Body of pancreas (tissue), 4 donors: ENCODE data around the gene PRKAR1A. TPM values are rescaled to one million over a fixed set of nuclear protein-coding genes. Genes with fewer than 3 reads are reported as not detected.

Experiments
- ATAC-seq: fragments of 150-250 bp; one replicate; pipeline ENCODE4 v1.9.1; 2016
- DNase-seq, 4 donors: peaks; one replicate each; pipeline ENCODE4 v3.0.0-alpha.2; 2019
- H3K27ac ChIP-seq, 4 donors: fragments of 200-600 bp; sonication (generic); 1 replicate in 3 of 4; 2 replicates in 1 of 4; pipeline versions ENCODE4 v1.5.1 to v1.6.1; 2016 to 2019; ENCODE audit warnings: mild to moderate bottlenecking in 1 of 4, mixed read lengths in 1 of 4, moderate library complexity in 1 of 4
- H3K27me3 ChIP-seq, 2 donors: fragments of 200-600 bp; sonication (generic); one replicate each; pipeline ENCODE4 v1.6.0; 2016; ENCODE audit warnings: mild to moderate bottlenecking in 1 of 2
- H3K36me3 ChIP-seq, 2 donors: fragments of 200-600 bp; sonication (generic); replicated peaks in 1 of 2; 2 replicates each; pipeline ENCODE4 v1.5.1; 2016; ENCODE audit warnings: low read depth in 2 of 2; ENCODE audit not compliant: insufficient read depth in 1 of 2
- H3K4me1 ChIP-seq: fragments of 200-600 bp; sonication (generic); one replicate; pipeline ENCODE4 v1.6.0; 2016
- H3K4me3 ChIP-seq, 2 donors: fragments of 200-600 bp; sonication (generic); 1 replicate in 1 of 2; 2 replicates in 1 of 2; pipeline ENCODE4 v1.5.1; 2016 to 2019
- H3K9me3 ChIP-seq, 3 donors: fragments of 200-600 bp; sonication (generic); 1 replicate in 2 of 3; 2 replicates in 1 of 3; pipeline ENCODE4 v1.5.1; 2016
- CTCF ChIP-seq, 7 experiments: fragments of 450-650 bp in 4 of 7; fragments of 200-600 bp in 3 of 7; sonication (generic) in 3 of 7; IDR thresholded peaks; one replicate each; pipeline ENCODE4 v1.5.1; 2016 to 2019; ENCODE audit warnings: antibody characterized with exemption in 7 of 7
- POLR2A ChIP-seq, 3 donors: fragments of 450-650 bp; IDR thresholded peaks; one replicate each; pipeline ENCODE4 v1.6.1; 2016; ENCODE audit warnings: antibody characterized with exemption in 3 of 3, mild to moderate bottlenecking in 2 of 3
- WGBS, 2 donors: methylation state at CpG; one replicate each; pipeline ENCODE4 v1.1.5; 2017; 5-methylcytosine and 5-hydroxymethylcytosine counted together
- intact Hi-C: fragments of 100-400 bp; cut with DNase I; formaldehyde crosslinking; loops from one replicate; pipeline ENCODE4 v1.15.1; 2023
- total RNA-seq, 2 donors: library from RNA; depleted of rRNA; stranded (reverse); fragments of >200 nt; gene quantifications; one replicate each; pipeline ENCODE4 v1.1.0, GENCODE V29; 2016

Gene PRKAR1A
- total RNA-seq, 2 donors from 2014 or later = 71.2 to 80.7 TPM

GRCh38 chr17:68559316-68559715 lies 47.1 kb downstream of the PRKAR1A start:
- ATAC-seq (no peak), DNase-seq (no peak)
- no peaks in the 10 kb centered on the region for H3K27me3 ChIP-seq
- no peaks in the 10 kb centered on the region for H3K9me3 ChIP-seq
- no peak overlapping the region for H3K4me3 ChIP-seq
- H3K36me3 ChIP-seq = no peaks in the 10 kb centered on the region
- no peak overlapping the region for H3K27ac ChIP-seq
- TF ChIP-seq CTCF (IDR thresholded peaks at IDR 0.05) (no peak), POLR2A (IDR thresholded peaks at IDR 0.05) (no peak)
- WGBS, 2 donors = 4 to 5% methylated on average over 1 of the region's 1 CpG
- intact Hi-C loops = no loop called here
- H3K4me1 ChIP-seq = no peaks in the 10 kb centered on the region

GRCh38 chr17:68560966-68561720 lies 48.9 kb downstream of the PRKAR1A start:
- ATAC-seq = no peak

GRCh38 chr17:68562736-68563135 lies 50.5 kb downstream of the PRKAR1A start:
- Histone ChIP-seq H3K9me3 (no peaks in the 10 kb centered on the region), H3K4me3 (no peak overlapping the region), H3K36me3 (no peaks in the 10 kb centered on the region), H3K4me1 (no peaks in the 10 kb centered on the region), H3K27me3 (no peaks in the 10 kb centered on the region), H3K27ac (no peak overlapping the region)
- WGBS, 2 donors = 85 to 90% methylated on average over 4 of the region's 4 CpGs
- DNase-seq (no peak), ATAC-seq (no peak)
- TF ChIP-seq CTCF (IDR thresholded peaks at IDR 0.05) = no peak
- no peak for TF ChIP-seq POLR2A (IDR thresholded peaks at IDR 0.05)
- intact Hi-C loops = no loop called here

More at GRCh38 chr17:68560966-68561720, 48.9 kb downstream of the PRKAR1A start:
- no peaks in the 10 kb centered on the region for H3K27me3 ChIP-seq
- H3K4me1 ChIP-seq = no peaks in the 10 kb centered on the region
- H3K9me3 ChIP-seq = no peaks in the 10 kb centered on the region
- TF ChIP-seq POLR2A (IDR thresholded peaks at IDR 0.05) (no peak), CTCF (IDR thresholded peaks at IDR 0.05) (no peak)
- H3K36me3 ChIP-seq = no peaks in the 10 kb centered on the region
- H3K27ac ChIP-seq = no peak overlapping the region
- H3K4me3 ChIP-seq = no peak overlapping the region
- intact Hi-C loops = no loop called here
- DNase-seq = no peak
- WGBS, 2 donors = 41 to 52% methylated on average over 3 of the region's 3 CpGs

GRCh38 chr17:68564415-68565111 lies 52.3 kb downstream of the PRKAR1A start:
- 78 to 82% methylated on average over 8 of the region's 8 CpGs for WGBS, 2 donors
- Histone ChIP-seq H3K27me3 (no peaks in the 10 kb centered on the region), H3K4me3 (no peak overlapping the region), H3K36me3 (no peaks in the 10 kb centered on the region), H3K9me3 (no peaks in the 10 kb centered on the region), H3K27ac (no peak overlapping the region), H3K4me1 (no peaks in the 10 kb centered on the region)
- intact Hi-C loops = no loop called here
- DNase-seq (no peak), ATAC-seq (no peak)
- TF ChIP-seq CTCF (IDR thresholded peaks at IDR 0.05) = no peak
- no peak for TF ChIP-seq POLR2A (IDR thresholded peaks at IDR 0.05)
